Transverse colon (tissue), 4 donors: ENCODE results near the gene SLC35E4. TPM values are rescaled to one million over a fixed set of nuclear protein-coding genes. Genes with fewer than 3 reads are reported as not detected.

Experiments used
- DNase-seq: peaks from one replicate; pipeline ENCODE4 v3.0.0-alpha.2; 2019
- H3K27ac ChIP-seq, 4 donors: fragments of 200-600 bp; sonication (generic); 2 replicates each; pipeline ENCODE4 v1.5.1; 2016 to 2018; ENCODE audit warnings: inconsistent platforms in 4 of 4
- H3K27me3 ChIP-seq: fragments of 200-600 bp; sonication (generic); 2 replicates; pipeline ENCODE4 v1.5.1; 2017; ENCODE audit warnings: inconsistent platforms
- H3K36me3 ChIP-seq, 4 donors: fragments of 200-600 bp; sonication (generic); 2 replicates each; pipeline ENCODE4 v1.5.1; 2017 to 2019; ENCODE audit warnings: inconsistent platforms in 4 of 4
- H3K4me1 ChIP-seq, 4 donors: fragments of 200-600 bp; sonication (generic); 2 replicates each; pipeline ENCODE4 v1.5.1; 2017 to 2020; ENCODE audit warnings: inconsistent platforms in 4 of 4
- H3K4me3 ChIP-seq, 4 donors: fragments of 200-600 bp; sonication (generic); 1 replicate in 1 of 4; 2 replicates in 3 of 4; pipeline versions ENCODE4 v1.5.1 to v1.6.1; 2017 to 2019; ENCODE audit warnings: inconsistent platforms in 4 of 4
- H3K9me3 ChIP-seq, 2 donors: fragments of 200-600 bp; sonication (generic); 2 replicates each; pipeline ENCODE4 v1.5.1; 2017 to 2019; ENCODE audit warnings: inconsistent platforms in 2 of 2
- EP300 ChIP-seq: sonication (generic); formaldehyde crosslinking; IDR thresholded peaks from one replicate; pipeline ENCODE4 v1.6.1; 2017; ENCODE audit warnings: antibody characterized with exemption, low read depth
- POLR2A ChIP-seq: fragments of 450-650 bp; IDR thresholded peaks from one replicate; pipeline ENCODE4 v1.6.1; 2016; ENCODE audit warnings: antibody characterized with exemption, mild to moderate bottlenecking, moderate library complexity
- POLR2AphosphoS5 ChIP-seq, 3 donors: sonication (generic); formaldehyde crosslinking; IDR thresholded peaks; one replicate each; pipeline ENCODE4 v1.6.1; 2016; ENCODE audit warnings: antibody characterized with exemption in 3 of 3
- WGBS, 2 donors: methylation state at CpG; one replicate each; pipeline ENCODE4 v1.1.5; 2018; ENCODE audit warnings: low coverage in 1 of 2; 5-methylcytosine and 5-hydroxymethylcytosine counted together
- in situ Hi-C, 4 donors: fragments of 200-750 bp; cut with MboI; loops; one replicate each; pipeline versions ENCODE4 v1.15.0 to v1.15.1; 2017; ENCODE audit warnings: low sequenced_read_pairs in 3 of 4, low pct_ligation_motif_present in 1 of 4, low pct_unique_long_range_greater_than_20kb in 1 of 4
- intact Hi-C: fragments of 100-400 bp; cut with DNase I; formaldehyde crosslinking; loops from one replicate; pipeline ENCODE4 v1.15.1; 2023; ENCODE audit warnings: low total_unique reads
- total RNA-seq, 4 donors: library from RNA; depleted of rRNA; stranded (reverse); fragments of >200 nt; gene quantifications; one replicate each; pipeline ENCODE4 v1.1.0, GENCODE V29; 2016
- TF ChIP-seq, protein P1 (sequence below), 5 experiments: fragments of 200-600 bp in 3 of 5; fragments of 450-650 bp in 2 of 5; sonication (generic) in 3 of 5; IDR thresholded peaks; 1 replicate in 2 of 5; 2 replicates in 3 of 5; pipeline ENCODE4 v1.5.1; 2016 to 2017; ENCODE audit warnings: antibody characterized with exemption in 5 of 5, inconsistent platforms in 3 of 5, mild to moderate bottlenecking in 2 of 5, moderate library complexity in 1 of 5

Gene SLC35E4
- total RNA-seq, 4 donors from 2014 or later = 6.4 to 21.3 (median 15.7) TPM

DNA sequence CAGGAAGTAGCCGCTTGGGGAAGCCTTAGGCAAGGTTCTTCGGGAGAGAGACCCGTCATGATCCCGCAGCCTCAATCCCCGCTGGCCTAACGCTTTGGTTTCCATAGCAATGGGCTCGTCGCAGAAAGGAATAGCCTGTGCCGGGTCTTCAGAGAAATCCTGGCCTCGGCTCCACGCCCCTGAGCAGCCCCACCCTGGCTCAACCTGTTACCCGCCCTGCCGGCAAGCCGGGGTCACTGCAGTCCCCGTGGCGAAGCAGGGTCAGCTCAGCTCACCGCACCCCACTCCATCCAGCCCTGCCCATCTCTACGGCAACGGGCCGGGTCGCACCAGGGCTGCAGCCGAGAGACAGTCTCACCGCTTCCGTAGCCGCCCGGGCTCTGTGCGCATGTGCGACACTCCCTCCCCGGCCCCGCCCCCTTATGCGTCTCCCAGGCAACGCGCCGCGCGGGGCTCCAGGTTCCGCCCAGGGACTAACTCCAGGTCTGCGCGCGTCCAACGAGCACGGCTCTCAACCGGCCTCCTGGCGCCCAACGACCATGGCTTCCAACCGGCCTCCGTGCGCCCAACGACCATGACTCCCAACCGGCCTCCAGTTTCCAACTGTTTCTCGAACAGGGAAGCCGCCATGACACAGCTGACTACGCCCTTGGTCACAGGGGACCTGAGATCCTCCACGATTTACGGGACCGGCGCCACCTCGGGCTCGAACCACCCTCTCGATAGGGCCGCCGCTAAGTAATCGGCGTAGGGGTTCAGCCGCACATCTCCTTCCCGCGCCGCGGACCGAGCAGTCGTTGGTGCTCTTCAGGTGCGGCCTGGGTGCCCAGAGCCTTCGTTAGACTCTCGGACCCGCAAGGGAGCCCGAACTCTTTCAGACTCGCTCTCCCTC is 32.2 kb downstream of the SLC35E4 start, which contains the start of gene DUSP18:
Gene DUSP18, minus strand, starts transcription at position 382 of the 892 bp plus-strand sequence. CDS start 3,872 bp downstream, outside the sequence.
- Histone ChIP-seq H3K9me3 (no peaks in the 10 kb centered on the region), H3K4me3 (peak within 1 kb of the TSS; percentile 49 to 71 (median 54)), H3K36me3 (peaks cover 0 to 3% (median 0%) of the 10 kb centered on the region in 4 donors), H3K27me3 (no peaks in the 10 kb centered on the region), H3K27ac (peak within 1 kb of the TSS; percentile 83 to 92 (median 88)), H3K4me1 (peaks cover 4 to 36% (median 29%) of the 10 kb centered on the region in 4 donors)
- WGBS, 2 donors = 0% methylated on average over 1 to 53 of the region's 77 CpGs
- DNase-seq = peak; percentile 98
- in situ Hi-C loops = no loop called here
- intact Hi-C loops = no loop called here
- TF ChIP-seq EP300 (no peak), POLR2AphosphoS5 (IDR thresholded peaks at IDR 0.05) (peak; percentile 70 to 83 (median 77)), POLR2A (peak; percentile 75)
- TF ChIP-seq, protein P1, sequence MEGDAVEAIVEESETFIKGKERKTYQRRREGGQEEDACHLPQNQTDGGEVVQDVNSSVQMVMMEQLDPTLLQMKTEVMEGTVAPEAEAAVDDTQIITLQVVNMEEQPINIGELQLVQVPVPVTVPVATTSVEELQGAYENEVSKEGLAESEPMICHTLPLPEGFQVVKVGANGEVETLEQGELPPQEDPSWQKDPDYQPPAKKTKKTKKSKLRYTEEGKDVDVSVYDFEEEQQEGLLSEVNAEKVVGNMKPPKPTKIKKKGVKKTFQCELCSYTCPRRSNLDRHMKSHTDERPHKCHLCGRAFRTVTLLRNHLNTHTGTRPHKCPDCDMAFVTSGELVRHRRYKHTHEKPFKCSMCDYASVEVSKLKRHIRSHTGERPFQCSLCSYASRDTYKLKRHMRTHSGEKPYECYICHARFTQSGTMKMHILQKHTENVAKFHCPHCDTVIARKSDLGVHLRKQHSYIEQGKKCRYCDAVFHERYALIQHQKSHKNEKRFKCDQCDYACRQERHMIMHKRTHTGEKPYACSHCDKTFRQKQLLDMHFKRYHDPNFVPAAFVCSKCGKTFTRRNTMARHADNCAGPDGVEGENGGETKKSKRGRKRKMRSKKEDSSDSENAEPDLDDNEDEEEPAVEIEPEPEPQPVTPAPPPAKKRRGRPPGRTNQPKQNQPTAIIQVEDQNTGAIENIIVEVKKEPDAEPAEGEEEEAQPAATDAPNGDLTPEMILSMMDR (IDR thresholded peaks at IDR 0.05) = peak; percentile 48 to 91 (median 56)

DNA sequence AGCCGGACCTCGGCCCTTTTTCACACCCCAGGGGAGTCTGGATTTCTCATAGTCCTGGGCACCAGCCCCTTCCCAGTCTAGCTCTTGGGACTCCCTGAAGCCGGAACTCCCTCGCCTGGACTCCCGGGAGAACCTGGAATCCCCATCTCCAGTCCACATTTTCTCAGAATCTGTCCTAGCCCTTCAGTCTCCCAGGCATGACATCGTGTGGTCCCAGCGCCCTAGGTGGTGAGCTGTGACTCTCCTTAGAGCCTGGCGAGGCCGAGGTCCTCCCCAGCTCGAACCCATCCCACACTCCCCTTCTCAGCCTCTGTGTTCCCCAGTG is 32.8 kb downstream of the SLC35E4 start:
- peak overlapping the region; percentile 83 to 92 (median 88) for H3K27ac ChIP-seq
- 20 to 37% methylated on average over 4 to 10 of the region's 10 CpGs for WGBS, 2 donors
- no peaks in the 10 kb centered on the region for H3K36me3 ChIP-seq
- intact Hi-C loops (no loop called here), in situ Hi-C loops (no loop called here)
- H3K4me1 ChIP-seq = peaks cover 4 to 36% (median 29%) of the 10 kb centered on the region in 4 donors
- TF ChIP-seq, protein P1 (IDR thresholded peaks at IDR 0.05) = no peak
- TF ChIP-seq POLR2A (no peak), EP300 (no peak), POLR2AphosphoS5 (IDR thresholded peaks at IDR 0.05) (no peak)
- peak overlapping the region; percentile 49 to 71 (median 54) for H3K4me3 ChIP-seq
- H3K27me3 ChIP-seq = no peaks in the 10 kb centered on the region
- no peak for DNase-seq
- no peaks in the 10 kb centered on the region for H3K9me3 ChIP-seq

DNA sequence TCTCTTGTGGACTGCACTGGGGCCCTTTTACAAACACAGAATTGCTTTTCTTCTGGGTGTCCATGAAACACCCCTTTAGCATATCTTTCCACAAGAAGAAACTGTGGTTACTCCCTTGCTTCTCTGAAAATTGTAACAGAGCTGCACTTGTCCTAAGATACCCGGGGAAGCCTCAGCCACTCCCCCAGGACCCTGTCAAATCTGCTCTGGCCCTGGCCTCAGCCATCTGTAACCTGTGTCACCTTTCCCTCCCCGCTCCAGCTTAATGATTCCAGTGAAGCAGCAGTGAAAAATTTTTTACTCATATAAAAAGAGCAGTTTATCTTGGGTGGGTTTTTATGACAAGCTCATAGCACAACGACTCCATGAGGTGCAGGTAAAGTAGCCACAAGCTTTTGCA is 35.5 kb downstream of the SLC35E4 start:
- TF ChIP-seq POLR2AphosphoS5 (IDR thresholded peaks at IDR 0.05) (no peak), EP300 (no peak), POLR2A (no peak)
- TF ChIP-seq, protein P1 (IDR thresholded peaks at IDR 0.05) = no peak
- WGBS, 2 donors = 54 to 70% methylated on average over 3 of the region's 3 CpGs
- intact Hi-C loops = no loop called here
- Histone ChIP-seq H3K9me3 (no peaks in the 10 kb centered on the region), H3K4me3 (no peak overlapping the region), H3K27ac (no peak overlapping the region), H3K36me3 (no peaks in the 10 kb centered on the region), H3K4me1 (peaks cover 4 to 23% (median 14%) of the 10 kb centered on the region in 4 donors), H3K27me3 (no peaks in the 10 kb centered on the region)
- in situ Hi-C loops = no loop called here
- no peak for DNase-seq

DNA sequence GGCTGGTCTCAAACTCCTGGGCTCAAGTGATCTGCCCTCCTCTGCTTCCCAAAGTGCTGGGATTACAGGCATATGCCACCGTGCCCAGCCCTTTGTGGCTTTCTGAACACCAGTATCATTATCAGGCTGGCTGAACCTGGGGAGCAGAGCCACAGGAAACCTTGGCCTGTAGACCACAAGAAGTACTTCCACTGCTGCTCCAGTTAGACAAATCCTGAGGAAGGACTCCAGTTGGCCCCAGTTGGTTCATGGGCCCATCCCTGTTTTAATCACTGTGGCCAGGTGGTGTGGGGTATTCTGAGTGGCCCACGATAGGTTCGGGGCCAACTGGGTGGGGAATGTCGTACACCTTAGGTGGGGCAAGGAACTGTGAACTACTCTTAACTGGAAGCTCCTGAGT is 37.6 kb downstream of the SLC35E4 start:
- no peak for DNase-seq
- 62% methylated on average over 4 of the region's 4 CpGs; no CpG with 5 or more reads in 1 of the 2 donors for WGBS, 2 donors
- H3K9me3 ChIP-seq = no peaks in the 10 kb centered on the region
- in situ Hi-C loops (no loop called here), intact Hi-C loops (no loop called here)
- no peak overlapping the region for H3K4me3 ChIP-seq
- H3K27me3 ChIP-seq = no peaks in the 10 kb centered on the region
- H3K27ac ChIP-seq = no peak overlapping the region
- H3K4me1 ChIP-seq = peaks cover 4 to 6% (median 5%) of the 10 kb centered on the region in 4 donors
- no peak for TF ChIP-seq EP300
- no peak for TF ChIP-seq POLR2A
- TF ChIP-seq, protein P1 (IDR thresholded peaks at IDR 0.05) = no peak
- TF ChIP-seq POLR2AphosphoS5 (IDR thresholded peaks at IDR 0.05) = no peak
- no peaks in the 10 kb centered on the region for H3K36me3 ChIP-seq
